Measurements from ENCODE around the gene MGAT5B.

The MGAT5B gene

GRCh38 chr17:76897023-76897422 lies 28.8 kb downstream of the MGAT5B start:
- no peak overlapping the region for H3K4me3 Mint-ChIP-seq
- no peaks in the 10 kb centered on the region for H3K4me1 Mint-ChIP-seq
- TF ChIP-seq CTCF (IDR thresholded peaks at IDR 0.05; ENCODE audit: unreplicated experiment in 3 of 3): no peak
- H3K9me3 Mint-ChIP-seq: peaks cover 5% of the 10 kb centered on the region
- H3K27ac Mint-ChIP-seq: no peak overlapping the region
- no peaks in the 10 kb centered on the region for H3K36me3 Mint-ChIP-seq (ENCODE audit: low read depth)
- peaks cover 5% of the 10 kb centered on the region for H3K27me3 Mint-ChIP-seq (ENCODE audit: low read depth)

GRCh38 chr17:76899414-76899813 lies 31.2 kb downstream of the MGAT5B start:
- Mint-ChIP-seq H3K9me3 (peaks cover 5% of the 10 kb centered on the region), H3K27ac (no peak overlapping the region), H3K4me1 (no peaks in the 10 kb centered on the region), H3K36me3 (ENCODE audit: low read depth) (no peaks in the 10 kb centered on the region), H3K27me3 (ENCODE audit: low read depth) (peaks cover 8% of the 10 kb centered on the region), H3K4me3 (no peak overlapping the region)
- TF ChIP-seq CTCF (IDR thresholded peaks at IDR 0.05; ENCODE audit: unreplicated experiment in 3 of 3): no peak

GRCh38 chr17:76900723-76901122 lies 32.5 kb downstream of the MGAT5B start:
- Mint-ChIP-seq H3K27me3 (ENCODE audit: low read depth) (peaks cover 13% of the 10 kb centered on the region), H3K36me3 (ENCODE audit: low read depth) (no peaks in the 10 kb centered on the region), H3K9me3 (peaks cover 2% of the 10 kb centered on the region), H3K4me3 (no peak overlapping the region), H3K27ac (no peak overlapping the region), H3K4me1 (no peaks in the 10 kb centered on the region)
- TF ChIP-seq CTCF (IDR thresholded peaks at IDR 0.05; ENCODE audit: unreplicated experiment in 3 of 3): no peak

GRCh38 chr17:76901542-76902197 lies 33.5 kb downstream of the MGAT5B start:
- H3K9me3 Mint-ChIP-seq: peaks cover 2% of the 10 kb centered on the region
- no peaks in the 10 kb centered on the region for H3K4me1 Mint-ChIP-seq
- H3K27ac Mint-ChIP-seq: no peak overlapping the region
- H3K27me3 Mint-ChIP-seq (ENCODE audit: low read depth): peaks cover 17% of the 10 kb centered on the region
- no peaks in the 10 kb centered on the region for H3K36me3 Mint-ChIP-seq (ENCODE audit: low read depth)
- no peak overlapping the region for H3K4me3 Mint-ChIP-seq
- no peak for TF ChIP-seq CTCF (IDR thresholded peaks at IDR 0.05; ENCODE audit: unreplicated experiment in 3 of 3)

GRCh38 chr17:76902476-76902875 lies 34.3 kb downstream of the MGAT5B start:
- Mint-ChIP-seq H3K4me1 (no peaks in the 10 kb centered on the region), H3K4me3 (no peak overlapping the region), H3K9me3 (peaks cover under 1% of the 10 kb centered on the region), H3K27me3 (ENCODE audit: low read depth) (peaks cover 17% of the 10 kb centered on the region), H3K36me3 (ENCODE audit: low read depth) (no peaks in the 10 kb centered on the region), H3K27ac (no peak overlapping the region)
- no peak for TF ChIP-seq CTCF (IDR thresholded peaks at IDR 0.05; ENCODE audit: unreplicated experiment in 3 of 3)

GRCh38 chr17:76903631-76904030 lies 35.4 kb downstream of the MGAT5B start:
- H3K9me3 Mint-ChIP-seq: no peaks in the 10 kb centered on the region
- H3K4me3 Mint-ChIP-seq: no peak overlapping the region
- no peak for TF ChIP-seq CTCF (IDR thresholded peaks at IDR 0.05; ENCODE audit: unreplicated experiment in 3 of 3)
- H3K27ac Mint-ChIP-seq: no peak overlapping the region
- H3K36me3 Mint-ChIP-seq (ENCODE audit: low read depth): no peaks in the 10 kb centered on the region
- H3K27me3 Mint-ChIP-seq (ENCODE audit: low read depth): peaks cover 18% of the 10 kb centered on the region
- no peaks in the 10 kb centered on the region for H3K4me1 Mint-ChIP-seq

Data from nephron (organoid).